CD4-positive, alpha-beta T cell (primary cell): ENCODE measurements around the gene OR1K1. TPM values are rescaled to one million over a fixed set of nuclear protein-coding genes. Genes with fewer than 3 reads are reported as not detected.

ENCODE experiments used
- ATAC-seq: fragments of 200-7000 bp; cut with Tn5 transposase; one replicate; pipeline ENCODE4 v1.10.0; 2022; ENCODE audit warnings: mild to moderate bottlenecking; ENCODE audit not compliant: poor library complexity
- CTCF ChIA-PET: fragments of 350-600 bp; sonication (Branson Sonifier 250); formaldehyde crosslinking; loops from one replicate; lab custom pipeline; 2021; ENCODE audit warnings: antibody characterized with exemption, inconsistent platforms; lab: Charles Lee
- POLR2A ChIA-PET: fragments of 350-600 bp; sonication (Branson Sonifier 250); formaldehyde crosslinking; loops from one replicate; lab custom pipeline; 2021; ENCODE audit warnings: antibody characterized with exemption, inconsistent platforms; lab: Charles Lee
- DNase-seq, 14 experiments: peaks; one replicate each; pipeline ENCODE4 v3.0.0-alpha.2; 2013 to 2020; ENCODE audit warnings: mixed read lengths in 2 of 14
- H3K27ac ChIP-seq, 2 donors: one replicate each; pipeline versions ENCODE4 v1.5.1 to v1.7.0; 2013; ENCODE audit warnings: low read length in 2 of 2, low read depth in 1 of 2, mild to moderate bottlenecking in 1 of 2
- H3K27me3 ChIP-seq, 2 experiments: 1 replicate in 1 of 2; 2 replicates in 1 of 2; pipeline versions ENCODE4 v1.6.1 to v1.7.0; 2013; ENCODE audit warnings: low read length in 2 of 2, control low read depth in 1 of 2, mild to moderate bottlenecking in 1 of 2, moderate library complexity in 1 of 2; ENCODE audit not compliant: insufficient read depth in 2 of 2, control insufficient read depth in 1 of 2
- H3K36me3 ChIP-seq: one replicate; pipeline ENCODE4 v1.6.1; 2013; ENCODE audit warnings: low read length, control low read depth; ENCODE audit not compliant: insufficient read depth
- H3K4me1 ChIP-seq: one replicate; pipeline ENCODE4 v1.6.1; 2013; ENCODE audit warnings: low read length, control low read depth; ENCODE audit not compliant: insufficient read depth
- H3K4me3 ChIP-seq: one replicate; pipeline ENCODE4 v1.5.1; 2013; ENCODE audit warnings: mild to moderate bottlenecking, low read length, moderate library complexity
- H3K9me3 ChIP-seq, 2 experiments: 1 replicate in 1 of 2; 2 replicates in 1 of 2; pipeline versions ENCODE4 v1.6.1 to v1.7.0; 2013; ENCODE audit warnings: low read length in 2 of 2, mild to moderate bottlenecking in 2 of 2, control low read depth in 1 of 2, moderate library complexity in 1 of 2; ENCODE audit not compliant: control insufficient read depth in 1 of 2, insufficient read depth in 1 of 2
- H3K27ac Mint-ChIP-seq: one replicate; pipeline ENCODE4 v1.8.0; 2020; ENCODE audit warnings: mixed read lengths
- H3K27me3 Mint-ChIP-seq: one replicate; pipeline ENCODE4 v1.8.0; 2021; ENCODE audit warnings: mixed read lengths
- H3K36me3 Mint-ChIP-seq: one replicate; pipeline ENCODE4 v1.8.0; 2021; ENCODE audit warnings: low read depth, mixed read lengths
- H3K4me1 Mint-ChIP-seq: one replicate; pipeline ENCODE4 v1.8.0; 2021; ENCODE audit warnings: low read depth, mixed read lengths
- H3K4me3 Mint-ChIP-seq: one replicate; pipeline ENCODE4 v1.8.0; 2020; ENCODE audit warnings: mild to moderate bottlenecking, mixed read lengths
- H3K9me3 Mint-ChIP-seq: one replicate; pipeline ENCODE4 v1.8.0; 2020; ENCODE audit warnings: mixed read lengths
- intact Hi-C, 2 experiments: fragments of 100-400 bp; cut with DNase I in 1 of 2; cut with micrococcal nuclease in 1 of 2; formaldehyde crosslinking; loops; one replicate each; pipeline versions ENCODE4 v1.15.1 to v1.9.0; 2023 to 2025; cut with DNase I, micrococcal nuclease
- total RNA-seq, 174 experiments: library from RNA in 2 of 174; stranded (reverse) in 2 of 174; gene quantifications; one replicate each; pipeline ENCODE4 v1.2.3 and lab custom pipeline; 2021 to 2026
- TF ChIP-seq, protein P1 (sequence below): fragments of 200-600 bp; IDR thresholded peaks from one replicate; pipeline ENCODE4 v1.8.0; 2022; ENCODE audit warnings: antibody characterized with exemption, mild to moderate bottlenecking

The OR1K1 gene
- total RNA-seq, 2 experiments from 2014 or later: not detected

DNA sequence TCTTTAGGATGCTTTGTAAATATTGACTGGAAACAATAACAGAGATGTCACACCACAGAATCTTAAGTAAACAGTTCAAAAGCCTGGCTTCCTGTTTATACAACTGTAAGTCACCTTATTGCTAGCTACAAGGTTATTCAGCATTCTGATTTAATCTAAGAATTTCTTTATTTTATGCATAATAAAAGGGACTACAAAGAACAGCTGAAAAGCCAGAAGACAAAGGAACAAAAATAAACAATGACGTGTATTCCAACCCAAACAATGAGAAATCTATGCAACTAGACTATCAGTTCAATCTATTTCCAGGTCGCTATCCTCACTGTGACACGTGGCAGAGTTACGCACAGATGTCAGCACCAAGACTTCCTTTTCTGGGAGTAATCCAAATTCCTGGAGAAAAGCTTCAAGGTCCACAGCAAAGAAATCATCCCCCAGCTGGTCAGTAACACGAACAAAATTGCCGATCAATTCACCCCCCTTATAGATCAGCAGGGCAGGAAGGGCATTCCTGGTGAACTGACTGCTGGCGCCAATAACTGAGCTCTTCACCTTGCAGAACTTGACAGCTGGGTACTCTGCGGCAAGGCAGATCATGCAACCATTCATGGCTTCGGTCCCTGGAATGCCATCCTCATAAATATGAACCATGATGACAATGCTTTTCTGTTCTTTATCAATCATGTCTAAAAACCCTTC is 20.0 kb downstream of the OR1K1 start:
- Histone ChIP-seq H3K4me1 (peaks cover 28% of the 10 kb centered on the region), H3K27ac (no peak overlapping the region), H3K4me3 (no peak overlapping the region), H3K27me3 (no peaks in the 10 kb centered on the region), H3K36me3 (peaks cover 33% of the 10 kb centered on the region), H3K9me3 (no peaks in the 10 kb centered on the region)
- no peaks in the 10 kb centered on the region for H3K27me3 Mint-ChIP-seq
- H3K27ac Mint-ChIP-seq: peak overlapping the region; percentile 55
- POLR2A ChIA-PET: interaction anchor here (5.9 kb wide), 1 partner anchor 8 kb away, joined by 28 read pairs; the partner anchor contains the start of gene PDCL
- DNase-seq: no peak
- ATAC-seq: no peak
- CTCF ChIA-PET: interaction anchor here (1.2 kb wide), 2 partner anchors 85 to 721 kb away, joined by 3 read pairs; partner anchors contain the start of gene RC3H2
- TF ChIP-seq, protein P1, sequence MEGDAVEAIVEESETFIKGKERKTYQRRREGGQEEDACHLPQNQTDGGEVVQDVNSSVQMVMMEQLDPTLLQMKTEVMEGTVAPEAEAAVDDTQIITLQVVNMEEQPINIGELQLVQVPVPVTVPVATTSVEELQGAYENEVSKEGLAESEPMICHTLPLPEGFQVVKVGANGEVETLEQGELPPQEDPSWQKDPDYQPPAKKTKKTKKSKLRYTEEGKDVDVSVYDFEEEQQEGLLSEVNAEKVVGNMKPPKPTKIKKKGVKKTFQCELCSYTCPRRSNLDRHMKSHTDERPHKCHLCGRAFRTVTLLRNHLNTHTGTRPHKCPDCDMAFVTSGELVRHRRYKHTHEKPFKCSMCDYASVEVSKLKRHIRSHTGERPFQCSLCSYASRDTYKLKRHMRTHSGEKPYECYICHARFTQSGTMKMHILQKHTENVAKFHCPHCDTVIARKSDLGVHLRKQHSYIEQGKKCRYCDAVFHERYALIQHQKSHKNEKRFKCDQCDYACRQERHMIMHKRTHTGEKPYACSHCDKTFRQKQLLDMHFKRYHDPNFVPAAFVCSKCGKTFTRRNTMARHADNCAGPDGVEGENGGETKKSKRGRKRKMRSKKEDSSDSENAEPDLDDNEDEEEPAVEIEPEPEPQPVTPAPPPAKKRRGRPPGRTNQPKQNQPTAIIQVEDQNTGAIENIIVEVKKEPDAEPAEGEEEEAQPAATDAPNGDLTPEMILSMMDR: no peak
- H3K9me3 Mint-ChIP-seq: no peaks in the 10 kb centered on the region
- peaks cover 68% of the 10 kb centered on the region for H3K36me3 Mint-ChIP-seq
- H3K4me1 Mint-ChIP-seq: peaks cover 76% of the 10 kb centered on the region
- peak overlapping the region; percentile 38 for H3K4me3 Mint-ChIP-seq
- intact Hi-C loops: loop anchor here (5.0 to 10.0 kb wide), 2 partner anchors 553 to 555 kb away; partner anchors contain the start of genes MRRF (in 1 of the 2) and RBM18 (in 1 of the 2)

DNA sequence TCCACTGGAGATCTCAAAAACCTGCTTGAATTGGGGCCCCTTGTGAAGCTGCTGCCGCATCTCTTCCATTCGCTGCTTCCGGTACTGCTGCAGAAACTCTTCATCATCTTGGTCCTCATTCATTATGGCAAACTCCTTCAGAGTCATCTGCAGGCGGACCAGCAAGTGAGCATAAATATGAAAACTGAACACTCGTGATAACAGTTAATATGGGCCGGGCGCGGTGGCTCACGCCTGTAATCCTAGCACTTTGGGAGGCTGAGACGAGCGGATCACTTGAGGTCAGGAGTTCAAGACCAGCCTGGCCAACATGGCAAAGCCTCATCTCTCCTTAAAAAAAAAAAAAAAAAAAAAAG is 20.5 kb downstream of the OR1K1 start:
- Histone ChIP-seq H3K9me3 (no peaks in the 10 kb centered on the region), H3K4me3 (no peak overlapping the region), H3K4me1 (peaks cover 28% of the 10 kb centered on the region), H3K27ac (no peak overlapping the region), H3K36me3 (peaks cover 33% of the 10 kb centered on the region), H3K27me3 (no peaks in the 10 kb centered on the region)
- ChIA-PET POLR2A (no interaction called here), CTCF (interaction anchor here (1.2 kb wide), 2 partner anchors 85 to 722 kb away, joined by 3 read pairs; partner anchors contain the start of gene RC3H2)
- Mint-ChIP-seq H3K4me1 (peaks cover 75% of the 10 kb centered on the region), H3K27me3 (no peaks in the 10 kb centered on the region), H3K27ac (peak overlapping the region; percentile 55), H3K4me3 (no peak overlapping the region), H3K36me3 (peaks cover 68% of the 10 kb centered on the region), H3K9me3 (no peaks in the 10 kb centered on the region)
- DNase-seq (no peak), ATAC-seq (no peak)
- intact Hi-C loops: loop anchor here (5.0 to 10.0 kb wide), 2 partner anchors 553 to 556 kb away; partner anchors contain the start of genes MRRF (in 1 of the 2) and RBM18 (in 1 of the 2)
- TF ChIP-seq, protein P1: no peak

DNA sequence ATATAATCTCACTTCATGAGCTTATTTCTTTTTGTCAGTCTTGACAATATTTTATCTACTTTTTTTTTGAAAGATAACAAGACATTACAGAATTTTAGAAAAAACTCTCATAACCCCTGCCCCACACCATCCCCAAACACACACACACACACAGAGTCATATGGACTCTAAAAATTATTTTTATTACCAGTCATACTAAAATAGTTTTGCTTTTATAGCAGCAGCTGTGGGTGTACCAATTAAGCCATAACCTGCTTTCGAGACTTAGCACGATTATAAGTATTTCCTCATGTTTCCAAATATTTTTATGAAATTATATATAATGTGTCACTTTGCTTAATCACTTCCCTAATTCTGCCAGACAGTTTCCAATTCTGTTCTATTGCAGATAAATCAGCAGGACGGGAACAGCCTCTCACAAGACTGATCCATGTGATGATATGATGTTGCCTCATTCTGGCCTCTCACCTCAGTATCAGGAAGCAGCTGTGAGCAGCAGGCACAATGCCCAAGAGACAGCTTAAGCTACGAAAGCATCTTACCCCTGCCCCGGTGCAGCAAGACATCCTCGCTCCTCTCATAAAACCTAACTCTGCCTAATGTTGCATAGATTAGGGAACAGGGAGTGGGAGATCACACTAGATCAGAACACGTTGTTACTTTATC is 21.5 kb downstream of the OR1K1 start:
- Histone ChIP-seq H3K36me3 (peaks cover 33% of the 10 kb centered on the region), H3K27me3 (no peaks in the 10 kb centered on the region), H3K4me1 (peaks cover 25% of the 10 kb centered on the region), H3K9me3 (no peaks in the 10 kb centered on the region), H3K4me3 (no peak overlapping the region), H3K27ac (no peak overlapping the region)
- Mint-ChIP-seq H3K4me3 (no peak overlapping the region), H3K36me3 (peaks cover 72% of the 10 kb centered on the region), H3K4me1 (peaks cover 73% of the 10 kb centered on the region), H3K27ac (peak overlapping the region; percentile 55), H3K27me3 (no peaks in the 10 kb centered on the region), H3K9me3 (no peaks in the 10 kb centered on the region)
- POLR2A ChIA-PET: no interaction called here
- CTCF ChIA-PET: no interaction called here
- DNase-seq (peak in 1 of 14 experiments; percentile 33), ATAC-seq (no peak)
- TF ChIP-seq, protein P1: no peak
- intact Hi-C loops: loop anchor here (5.0 to 10.0 kb wide), 2 partner anchors 554 to 557 kb away; partner anchors contain the start of genes MRRF (in 1 of the 2) and RBM18 (in 1 of the 2)
